Left renal cortex interstitium (tissue), 4 donors: ENCODE measurements around the gene SHROOM3. TPM values are rescaled to one million over a fixed set of nuclear protein-coding genes. Genes with fewer than 3 reads are reported as not detected.
"Not testable (repeated sequence)": the region's sequence is repeated elsewhere in the genome, so short reads cannot be mapped to it uniquely, and the experiment has no call there.

Experiments
- DNase-seq, 4 donors: peaks; one replicate each; pipeline ENCODE4 v3.0.0-alpha.2; 2013; ENCODE audit warnings: low read depth in 4 of 4, low spot score in 2 of 4, missing footprints in 1 of 4
- polyA plus RNA-seq, 4 donors: library from polyadenylated mRNA; unstranded; fragments of 120-200 nt; gene quantifications; one replicate each; pipeline ENCODE4 v1.2.1, GENCODE V29; 2013; ENCODE audit not compliant: insufficient read length in 4 of 4

Gene SHROOM3
- polyA plus RNA-seq, 4 donors = 31.8 to 45.9 (median 37.8) TPM

GRCh38 chr4:76585897-76586360 lies 150.9 kb downstream of the SHROOM3 start:
- peak in 2 of 4 donors; percentile 73 to 75 for DNase-seq

- DNase-seq = no peak
Measured at GRCh38 chr4:76588274-76588673, 153.2 kb downstream of the SHROOM3 start.

- no peak for DNase-seq
Measured at GRCh38 chr4:76589402-76589801, 154.4 kb downstream of the SHROOM3 start.

GRCh38 chr4:76589872-76590797 lies 155.1 kb downstream of the SHROOM3 start:
- DNase-seq = peak in 1 of 4 donors; percentile 81

GRCh38 chr4:76590798-76591281 lies 155.8 kb downstream of the SHROOM3 start:
- no peak for DNase-seq

GRCh38 chr4:76591992-76592391 lies 157.0 kb downstream of the SHROOM3 start:
- no peak for DNase-seq

GRCh38 chr4:76592460-76592859 lies 157.4 kb downstream of the SHROOM3 start:
- no peak for DNase-seq

- DNase-seq = no peak
Measured at GRCh38 chr4:76594173-76594572, 159.1 kb downstream of the SHROOM3 start.

GRCh38 chr4:76595435-76595834 lies 160.4 kb downstream of the SHROOM3 start:
- no peak for DNase-seq

- no peak for DNase-seq
Measured at GRCh38 chr4:76596713-76597112, 161.7 kb downstream of the SHROOM3 start.

- no peak for DNase-seq
Measured at GRCh38 chr4:76597423-76597979, 162.5 kb downstream of the SHROOM3 start.

GRCh38 chr4:76600447-76600846 lies 165.4 kb downstream of the SHROOM3 start:
- DNase-seq = no peak

GRCh38 chr4:76601791-76602190 lies 166.8 kb downstream of the SHROOM3 start:
- no peak for DNase-seq

GRCh38 chr4:76605099-76605563 lies 170.1 kb downstream of the SHROOM3 start:
- DNase-seq = no peak

GRCh38 chr4:76606645-76607265 lies 171.7 kb downstream of the SHROOM3 start:
- no peak for DNase-seq

GRCh38 chr4:76607266-76607799 lies 172.3 kb downstream of the SHROOM3 start:
- peak in 1 of 4 donors; percentile 73 for DNase-seq

- DNase-seq = no peak
Measured at GRCh38 chr4:76607846-76608245, 172.8 kb downstream of the SHROOM3 start.

- not testable (repeated sequence) for DNase-seq
Measured at GRCh38 chr4:76608549-76608948, 173.5 kb downstream of the SHROOM3 start.

GRCh38 chr4:76610751-76611547 lies 175.9 kb downstream of the SHROOM3 start:
- DNase-seq = no peak

GRCh38 chr4:76611616-76612207 lies 176.7 kb downstream of the SHROOM3 start:
- no peak for DNase-seq
